Caki2 (cell line): ENCODE measurements around the gene ALAD. TPM values are rescaled to one million over a fixed set of nuclear protein-coding genes. Genes with fewer than 3 reads are reported as not detected.
"Not testable (repeated sequence)": the region's sequence is repeated elsewhere in the genome, so short reads cannot be mapped to it uniquely, and the experiment has no call there.

Experiments used
- DNase-seq: peaks from one replicate; pipeline ENCODE4 v3.0.0-alpha.2; 2015; ENCODE audit warnings: low read depth
- in situ Hi-C: cut with HindIII; loops from 2 replicates; pipeline ENCODE4 v1.10.0; 2016; ENCODE audit warnings: low sequenced_read_pairs, low pct_unique_long_range_greater_than_20kb, mixed read lengths
- total RNA-seq: library from RNA; depleted of rRNA; stranded (reverse); fragments of >200 nt; shearing (Covaris generic); gene quantifications from 2 replicates; pipeline ENCODE4 v1.2.3, GENCODE V29; 2014; ENCODE audit warnings: low replicate concordance

Gene ALAD
- total RNA-seq, 1 experiment from 2014 or later: 16.5 TPM

GRCh38 chr9:113406353-113406752 lies 5.3 kb upstream of the ALAD start:
- DNase-seq, in situ Hi-C loops: not testable (repeated sequence)

GRCh38 chr9:113403646-113404045 lies 2.6 kb upstream of the ALAD start:
- no peak for DNase-seq
- in situ Hi-C loops: no loop called here

GRCh38 chr9:113399646-113400200 lies 1.4 kb downstream of the ALAD start:
- in situ Hi-C loops: no loop called here
- no peak for DNase-seq

- in situ Hi-C loops: no loop called here
- DNase-seq: no peak
Measured at GRCh38 chr9:113398796-113399195, 2.3 kb downstream of the ALAD start.

GRCh38 chr9:113397203-113397631 lies 3.9 kb downstream of the ALAD start:
- in situ Hi-C loops: no loop called here
- DNase-seq: no peak

- DNase-seq: no peak
- in situ Hi-C loops: no loop called here
Measured at GRCh38 chr9:113395000-113395861, 5.9 kb downstream of the ALAD start.

- in situ Hi-C loops: no loop called here
- no peak for DNase-seq
Measured at GRCh38 chr9:113393281-113393680, 7.8 kb downstream of the ALAD start.

- DNase-seq: no peak
- in situ Hi-C loops: no loop called here
Measured at GRCh38 chr9:113391917-113392316, 9.2 kb downstream of the ALAD start.

- in situ Hi-C loops: no loop called here
- no peak for DNase-seq
Measured at GRCh38 chr9:113390192-113390960, 10.7 kb downstream of the ALAD start.

GRCh38 chr9:113389451-113389850 lies 11.6 kb downstream of the ALAD start:
- in situ Hi-C loops: no loop called here
- DNase-seq: no peak

GRCh38 chr9:113388833-113389232 lies 12.3 kb downstream of the ALAD start:
- in situ Hi-C loops: no loop called here

GRCh38 chr9:113387560-113388230 lies 13.4 kb downstream of the ALAD start:
- DNase-seq: no peak

More at GRCh38 chr9:113388833-113389232, 12.3 kb downstream of the ALAD start:
- no peak for DNase-seq

GRCh38 chr9:113386571-113387393 lies 14.3 kb downstream of the ALAD start:
- DNase-seq: no peak
- in situ Hi-C loops: no loop called here

More at GRCh38 chr9:113387560-113388230, 13.4 kb downstream of the ALAD start:
- in situ Hi-C loops: no loop called here

GRCh38 chr9:113381909-113382411 lies 19.1 kb downstream of the ALAD start:
- in situ Hi-C loops: no loop called here
- DNase-seq: no peak

- DNase-seq, in situ Hi-C loops: not testable (repeated sequence)
Measured at GRCh38 chr9:113381441-113381840, 19.6 kb downstream of the ALAD start.

- in situ Hi-C loops: no loop called here
- DNase-seq: no peak
Measured at GRCh38 chr9:113380869-113381378, 20.2 kb downstream of the ALAD start.

- DNase-seq, in situ Hi-C loops: not testable (repeated sequence)
Measured at GRCh38 chr9:113379829-113380210, 21.3 kb downstream of the ALAD start.
